ENCODE data around the gene GPR153.
A peak's percentile ranks its signal among the peaks of the same experiment; 100 is the strongest.
"Not testable (repeated sequence)": the region's sequence is repeated elsewhere in the genome, so short reads cannot be mapped to it uniquely, and the experiment has no call there.

The GPR153 gene

DNA sequence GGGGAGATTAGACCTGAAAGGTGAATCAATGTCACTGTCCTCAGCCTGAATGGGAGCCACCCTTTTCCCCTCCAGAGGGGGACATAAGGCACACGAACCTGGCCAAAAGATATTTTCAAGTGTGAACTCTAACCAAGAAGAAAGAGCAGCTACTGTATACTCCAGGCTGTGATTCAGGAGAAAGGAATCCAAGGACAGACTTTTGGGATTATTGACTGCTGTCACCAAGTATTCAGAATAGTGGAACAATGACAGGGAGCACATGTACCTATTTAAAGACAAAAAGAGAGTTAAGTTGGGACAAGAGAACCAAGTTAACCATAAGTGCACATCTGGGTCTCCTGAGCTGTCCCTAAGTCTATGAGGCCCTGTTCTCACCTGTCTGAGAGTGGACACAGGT, 27.5 kb downstream of the GPR153 start:
- DNase-seq (ENCODE audit: low read depth), result no peak

- DNase-seq (ENCODE audit: low read depth), result no peak
These were observed 35.2 kb downstream of the GPR153 start for GRCh38 chr1:6225651-6226050.

GRCh38 chr1:6224718-6225117, 36.2 kb downstream of the GPR153 start:
- no peak for DNase-seq (ENCODE audit: low read depth)

- DNase-seq (ENCODE audit: low read depth), result no peak
These were observed 37.3 kb downstream of the GPR153 start for GRCh38 chr1:6223617-6224016.

- no peak for DNase-seq (ENCODE audit: low read depth)
These were observed 38.3 kb downstream of the GPR153 start for GRCh38 chr1:6222636-6223035.

GRCh38 chr1:6221210-6221784, 39.6 kb downstream of the GPR153 start:
- DNase-seq (ENCODE audit: low read depth), result no peak

GRCh38 chr1:6220236-6220635, 40.7 kb downstream of the GPR153 start:
- no peak for DNase-seq (ENCODE audit: low read depth)

GRCh38 chr1:6219641-6220040, 41.3 kb downstream of the GPR153 start:
- DNase-seq (ENCODE audit: low read depth), result not testable (repeated sequence)

- no peak for DNase-seq (ENCODE audit: low read depth)
These were observed 42.3 kb downstream of the GPR153 start for GRCh38 chr1:6218375-6219164.

GRCh38 chr1:6212193-6212959, 48.5 kb downstream of the GPR153 start:
- DNase-seq (ENCODE audit: low read depth), result no peak

- DNase-seq (ENCODE audit: low read depth), result no peak
These were observed 49.2 kb downstream of the GPR153 start for GRCh38 chr1:6211731-6212130.

DNA sequence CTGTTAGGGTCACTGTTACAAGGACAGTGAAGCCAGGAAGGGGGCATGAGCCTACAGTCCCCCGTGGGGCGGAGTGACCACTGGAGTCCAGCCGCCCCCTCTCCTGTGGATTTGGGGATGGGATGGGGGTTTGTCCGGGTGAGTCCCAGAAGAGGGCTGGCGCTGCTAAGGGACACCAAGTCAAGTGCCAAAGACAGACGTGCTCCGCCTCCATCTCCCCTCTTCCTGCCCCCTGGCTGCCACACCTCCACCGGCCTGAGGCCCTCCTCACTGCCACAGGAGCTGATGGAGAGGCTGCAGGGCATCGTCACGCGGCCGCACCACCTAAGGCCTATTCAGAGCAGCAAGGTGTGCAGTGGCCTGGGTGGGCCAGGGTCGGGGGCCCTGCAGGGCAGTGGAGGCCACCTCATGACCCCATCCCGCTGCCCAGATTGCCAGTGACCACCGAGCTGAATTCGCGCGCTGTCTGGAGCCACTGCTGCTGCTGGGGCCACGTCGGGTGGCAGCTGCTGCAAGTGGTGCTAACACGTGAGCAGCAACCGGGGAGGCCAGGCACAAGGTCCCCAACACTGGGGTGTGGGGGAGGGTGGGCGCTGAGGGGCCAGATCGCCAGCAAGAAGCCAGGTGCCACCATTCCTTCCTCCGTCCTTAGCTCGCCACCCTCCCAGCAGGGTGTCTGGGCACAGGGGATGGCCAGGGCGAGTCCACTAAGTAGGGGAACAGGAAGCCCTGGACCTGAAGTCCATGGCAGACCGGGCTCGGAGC, 50.1 kb downstream of the GPR153 start:
- DNase-seq (ENCODE audit: low read depth), result no peak

DNA sequence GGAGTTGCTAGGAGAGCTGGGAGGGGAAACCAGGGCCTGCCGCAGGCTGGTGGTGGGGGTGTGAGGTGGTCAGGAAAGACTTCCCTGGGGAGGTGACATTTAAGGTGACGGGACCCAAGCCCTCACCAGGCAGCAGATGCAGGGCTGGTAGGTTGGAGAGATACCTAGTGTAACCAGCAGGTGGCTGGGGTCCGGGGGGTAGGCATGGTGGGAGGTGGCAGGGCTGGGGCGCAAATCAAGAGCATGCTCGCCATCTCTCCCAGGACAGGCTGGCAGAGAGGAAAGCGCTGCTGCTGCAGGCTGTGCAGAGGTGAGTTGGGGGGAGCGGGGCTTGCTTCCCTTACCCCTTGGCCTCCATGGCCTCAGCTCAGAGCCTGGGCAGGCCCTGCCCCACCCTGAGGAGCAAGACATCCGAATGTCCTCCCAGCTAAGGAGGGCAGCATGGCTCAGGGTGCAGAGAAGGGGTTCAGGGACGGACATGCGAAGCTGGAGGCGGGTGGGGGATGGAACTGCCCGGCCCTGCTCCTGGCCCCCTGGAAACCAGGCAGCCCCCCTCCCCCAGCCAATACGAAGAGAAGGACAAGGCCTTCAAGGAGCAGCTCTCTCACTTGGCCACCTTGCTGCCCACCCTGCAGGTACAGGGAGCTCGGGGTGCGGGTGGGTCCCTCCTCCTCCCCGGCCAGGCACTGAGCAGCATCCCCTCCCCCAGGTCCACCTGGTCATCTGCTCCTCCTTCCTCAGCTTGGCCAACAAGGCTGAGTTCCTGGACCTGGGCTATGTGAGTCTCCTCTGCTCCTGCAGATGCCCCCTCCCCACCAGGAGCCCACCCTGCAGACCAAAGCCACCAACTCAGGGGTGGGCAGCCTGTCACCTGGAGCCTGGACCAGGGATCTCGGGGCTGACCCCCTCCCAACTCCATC, 51.0 kb downstream of the GPR153 start:
- peak; percentile 25 for DNase-seq (ENCODE audit: low read depth)

DNA sequence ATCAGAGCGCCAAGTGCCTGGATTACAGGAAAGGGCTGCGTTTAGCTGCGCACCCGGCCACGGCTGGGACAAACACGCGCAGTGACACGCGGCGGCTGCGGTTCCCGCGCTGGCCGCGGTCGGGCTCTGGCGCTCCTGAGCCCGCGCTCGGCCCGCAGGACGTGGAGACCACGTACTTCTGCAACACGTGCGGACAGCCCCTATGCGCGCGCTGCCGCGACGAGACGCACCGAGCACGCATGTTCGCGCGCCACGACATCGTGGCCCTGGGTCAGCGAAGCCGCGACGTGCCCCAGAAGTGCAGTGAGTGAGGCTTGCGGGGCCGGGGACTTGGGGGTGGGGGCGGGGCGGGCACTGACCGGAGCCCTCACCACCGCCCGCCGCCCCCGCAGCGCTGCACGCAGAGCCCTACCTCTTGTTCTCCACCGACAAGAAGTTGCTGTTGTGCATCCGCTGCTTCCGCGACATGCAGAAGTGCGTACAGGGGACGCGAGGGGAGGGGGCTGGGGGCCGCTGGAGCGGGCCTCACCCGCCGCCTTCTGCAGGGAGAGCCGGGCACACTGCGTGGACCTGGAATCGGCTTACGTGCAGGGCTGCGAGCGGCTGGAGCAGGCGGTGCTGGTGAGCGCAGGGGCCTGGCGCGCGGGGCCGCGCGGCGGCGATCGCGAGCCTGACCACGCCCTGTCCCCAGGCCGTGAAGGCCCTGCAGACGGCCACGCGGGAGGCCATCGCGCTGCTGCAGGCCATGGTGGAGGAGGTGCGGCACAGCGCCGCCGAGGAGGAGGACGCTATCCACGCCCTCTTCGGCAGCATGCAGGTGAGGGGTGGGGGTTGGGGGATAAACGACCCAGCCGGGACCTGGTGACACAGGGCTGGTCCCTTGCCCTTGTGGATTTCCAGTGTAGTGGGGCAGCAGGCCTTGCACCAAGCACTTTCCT, 51.9 kb downstream of the GPR153 start:
- DNase-seq (ENCODE audit: low read depth), result peak; percentile 39

- no peak for DNase-seq (ENCODE audit: low read depth)
These were observed 53.0 kb downstream of the GPR153 start for GRCh38 chr1:6207921-6208320.

DNA sequence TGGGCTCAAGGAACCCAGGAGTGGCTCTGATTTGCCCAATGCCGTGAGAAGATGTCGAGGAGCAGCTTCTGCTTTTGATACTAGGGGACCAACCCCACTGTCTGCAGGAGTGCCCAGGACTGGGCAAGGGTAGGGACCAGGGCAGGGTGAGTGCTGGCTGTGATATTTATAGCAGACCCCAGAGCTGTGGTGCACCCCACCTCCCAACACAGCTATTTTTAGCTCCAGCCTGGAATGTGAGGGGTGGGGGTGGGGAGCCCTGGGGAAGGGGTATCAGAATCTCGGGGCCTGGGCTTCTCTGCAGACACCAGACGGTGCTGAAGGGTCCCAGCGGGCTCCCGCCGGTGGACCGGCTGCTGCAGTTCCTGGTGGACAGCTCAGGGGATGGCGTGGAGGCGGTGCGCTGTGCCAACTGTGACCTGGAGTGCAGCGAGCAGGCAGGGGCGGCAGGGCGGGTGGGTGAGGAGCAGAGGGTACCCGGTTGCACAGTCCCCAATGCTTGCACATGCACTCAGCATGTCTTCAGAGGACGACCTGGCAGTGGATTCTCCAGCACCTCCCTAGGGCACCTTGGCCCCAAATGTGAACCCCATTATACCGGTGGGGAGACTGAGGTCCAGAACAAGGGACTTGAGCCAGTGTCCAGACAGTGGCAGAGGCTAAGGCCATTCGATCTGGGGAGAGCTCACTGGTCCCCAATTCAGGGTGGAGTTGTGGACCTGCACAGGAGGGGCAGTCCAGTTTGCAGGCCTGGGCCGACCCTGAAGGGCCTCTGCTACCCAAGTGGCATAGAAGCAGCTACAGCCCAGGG, 53.6 kb downstream of the GPR153 start:
- DNase-seq (ENCODE audit: low read depth), result no peak

GRCh38 chr1:6206520-6206855, 54.4 kb downstream of the GPR153 start:
- DNase-seq (ENCODE audit: low read depth), result no peak

DNA sequence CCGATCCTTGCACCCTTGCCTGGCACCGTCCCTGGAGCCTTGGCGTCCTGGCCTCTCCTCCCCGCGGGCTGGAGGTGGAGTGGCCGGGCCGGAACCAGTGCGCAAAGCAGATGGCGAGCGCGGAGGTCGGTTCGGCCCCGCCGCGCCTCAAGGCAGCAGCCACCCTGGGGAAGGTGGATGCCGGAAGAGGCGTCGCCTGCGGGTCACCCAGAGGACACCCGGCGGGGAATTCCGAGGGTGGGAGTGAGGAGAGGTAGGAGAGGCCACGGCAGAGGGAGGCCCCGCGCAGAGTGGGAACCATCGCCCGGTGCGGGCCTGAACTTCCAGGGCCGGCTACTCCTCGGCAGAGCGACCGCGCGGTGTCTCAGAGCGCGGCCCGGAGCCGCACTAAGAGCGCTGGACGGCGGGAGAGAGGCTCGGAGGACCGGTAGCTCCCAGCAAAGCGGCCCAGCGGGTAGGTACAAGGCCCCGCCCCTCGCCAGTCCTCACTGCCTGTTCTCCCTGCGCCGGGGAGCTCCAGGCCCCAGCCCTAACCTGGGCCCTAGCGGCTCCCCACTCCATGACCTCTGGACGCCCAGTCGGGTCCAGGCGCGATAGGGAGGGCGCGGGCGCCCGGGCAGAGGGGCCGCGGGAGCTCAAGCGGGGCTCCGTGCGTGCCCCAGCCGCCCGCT, 54.9 kb downstream of the GPR153 start, which contains the start of gene RNF207:
RNF207 (plus strand) TSS at position 271 of the 671 bp plus-strand sequence. CDS start 417 bp downstream, outside the sequence.
- DNase-seq (ENCODE audit: low read depth), result peak; percentile 66

GRCh38 chr1:6202256-6202655, 58.6 kb downstream of the GPR153 start:
- no peak for DNase-seq (ENCODE audit: low read depth)
